Activated CD4-positive, CD25-positive, alpha-beta regulatory T cell treated with anti-CD3 and anti-CD28 coated beads, Interleukin-2, amount 50 U/mL, for 16 hours (primary cell): Measurements from ENCODE around the gene MAP7D1.
"Not testable (repeated sequence)": the region's sequence is repeated elsewhere in the genome, so short reads cannot be mapped to it uniquely, and the experiment has no call there.

Source experiments
- DNase-seq: peaks from one replicate; pipeline ENCODE4 v3.0.0-alpha.2; 2020; ENCODE audit warnings: low read depth, low spot score

MAP7D1 gene

GRCh38 chr1:36151845-36152203, 4.1 kb upstream of the MAP7D1 start:
- DNase-seq = no peak

GRCh38 chr1:36153476-36153875, 2.5 kb upstream of the MAP7D1 start:
- DNase-seq = no peak

GRCh38 chr1:36154335-36154734, 1.6 kb upstream of the MAP7D1 start:
- DNase-seq = no peak

- DNase-seq = no peak
These were observed 1.1 kb upstream of the MAP7D1 start for GRCh38 chr1:36154765-36155407.

GRCh38 chr1:36156329-36157114, 562 bp downstream of the MAP7D1 start:
- no peak for DNase-seq

- no peak for DNase-seq
These were observed 1.3 kb downstream of the MAP7D1 start for GRCh38 chr1:36157115-36157903.

DNA sequence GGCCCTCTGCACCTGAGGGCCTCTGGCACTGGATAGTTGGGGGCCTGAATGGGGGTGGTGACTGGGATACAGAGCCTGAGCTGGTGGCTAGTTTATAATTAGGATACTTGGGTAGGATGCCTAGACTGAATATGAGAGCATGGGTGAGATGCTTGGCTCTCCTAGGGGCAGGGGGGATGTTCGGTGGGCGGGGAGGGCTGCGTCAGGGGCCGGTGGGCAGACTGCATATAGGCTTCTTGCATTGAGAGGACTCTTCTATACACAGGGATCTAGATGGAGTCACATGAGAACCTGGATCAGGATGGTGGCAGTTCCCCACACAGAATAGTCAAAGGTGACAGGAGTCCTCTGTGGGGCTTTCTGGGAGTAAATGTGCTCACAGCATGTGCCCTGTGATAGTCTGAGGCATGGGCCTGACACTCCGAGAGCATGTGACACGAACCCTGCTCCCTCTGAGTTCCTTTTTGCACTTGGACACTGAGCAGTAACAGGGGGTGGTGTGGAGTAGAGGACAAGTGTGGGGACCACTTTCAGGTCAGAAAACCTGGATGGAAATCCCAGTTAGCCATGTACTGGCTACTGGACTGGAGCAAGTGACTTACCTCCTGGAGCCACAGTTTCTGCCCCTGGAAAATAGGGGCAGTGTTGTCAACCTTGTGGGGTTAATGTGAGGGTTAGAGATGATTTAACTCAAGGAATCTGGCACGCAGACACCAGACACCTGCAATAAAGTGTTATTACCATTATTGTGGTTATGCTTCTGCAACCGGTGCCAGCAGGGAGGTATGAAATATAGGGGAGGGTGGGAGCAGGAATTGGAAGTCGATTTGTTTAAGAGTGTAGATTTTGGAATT, 2.2 kb downstream of the MAP7D1 start:
- no peak for DNase-seq

DNA sequence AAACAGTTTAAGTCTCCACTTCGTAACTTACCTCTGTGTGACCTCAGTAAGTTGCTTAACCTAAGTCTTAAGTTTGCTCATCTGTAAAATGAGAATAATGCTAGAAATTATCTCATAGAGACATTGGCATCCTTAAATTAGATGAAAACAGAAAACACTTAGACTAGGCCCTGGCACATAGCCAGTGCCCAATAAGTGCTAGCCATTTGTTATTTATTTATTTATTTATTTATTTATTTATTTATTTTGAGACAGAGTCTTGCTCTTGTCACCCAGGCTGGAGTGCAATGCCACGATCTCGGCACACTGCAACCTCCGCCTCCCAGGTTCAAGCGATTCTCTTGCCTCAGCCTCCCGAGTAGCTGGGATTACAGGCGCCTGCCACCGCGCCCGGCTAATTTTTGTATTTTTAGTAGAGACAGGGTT, 2.9 kb downstream of the MAP7D1 start:
- DNase-seq = not testable (repeated sequence)

DNA sequence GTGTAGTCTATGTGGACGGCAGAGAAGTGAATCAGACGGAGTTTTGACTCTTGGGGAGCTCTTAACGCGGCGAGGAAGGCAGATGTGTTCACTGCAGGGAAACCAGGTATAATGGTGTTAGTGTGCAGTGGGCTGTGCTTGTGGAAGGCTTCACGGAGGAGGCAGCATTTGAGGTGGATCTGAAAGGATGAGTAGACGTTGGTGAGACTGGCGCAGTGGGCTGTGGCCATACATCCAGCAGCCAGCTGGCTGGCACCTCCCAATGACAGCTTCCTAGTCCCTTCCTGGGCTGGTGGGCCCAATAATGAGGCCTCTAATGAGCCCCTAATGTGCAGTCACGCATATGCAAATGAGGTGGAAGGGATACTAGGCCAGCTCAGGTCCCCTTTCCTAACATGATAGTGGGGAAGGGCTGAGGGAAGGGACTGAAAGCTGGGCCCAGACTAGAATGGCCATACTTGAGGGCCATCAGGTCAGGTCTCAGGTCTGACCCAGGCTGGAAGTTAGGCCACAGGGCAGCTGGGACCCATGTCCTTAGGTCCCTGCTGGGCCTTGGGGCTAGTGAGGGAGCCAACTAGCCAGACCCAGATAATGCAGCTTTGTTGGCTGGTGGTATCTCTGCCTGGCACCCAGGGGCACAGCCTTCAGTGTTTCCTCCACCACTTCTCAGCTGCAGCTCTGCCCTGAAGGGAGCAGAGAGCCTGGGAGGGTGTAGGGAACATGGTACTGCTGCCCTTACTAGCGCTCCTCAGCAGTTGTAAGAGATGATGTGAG, 3.8 kb downstream of the MAP7D1 start:
- no peak for DNase-seq

DNA sequence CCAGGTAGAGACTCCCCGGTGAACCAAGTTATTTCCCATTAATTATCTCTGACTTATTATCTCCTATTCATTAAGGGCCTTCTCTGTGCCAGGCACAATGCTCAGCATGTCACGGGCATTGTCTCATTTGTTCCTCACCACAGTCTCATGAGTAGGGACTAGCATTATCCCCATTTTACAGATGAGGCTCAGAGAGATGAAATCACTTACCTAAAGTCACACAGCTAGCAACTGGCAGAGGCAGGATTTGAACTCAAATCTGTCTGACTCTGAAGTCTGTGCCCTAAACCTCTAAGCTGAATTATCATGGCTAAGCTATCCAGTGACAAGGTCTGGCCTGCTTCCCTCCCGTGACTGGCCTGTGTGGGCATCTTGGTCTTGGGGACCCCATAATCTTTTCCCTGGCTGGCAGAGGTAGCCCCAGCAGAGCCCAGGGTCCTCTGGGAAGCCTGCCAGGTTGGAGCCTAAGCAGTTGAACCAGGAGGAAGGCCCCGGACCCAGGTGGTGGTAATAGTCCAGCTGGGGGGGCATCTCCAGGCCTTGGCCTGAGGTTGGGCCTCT, 4.5 kb downstream of the MAP7D1 start:
- DNase-seq = no peak

- no peak for DNase-seq
These were observed 5.1 kb downstream of the MAP7D1 start for GRCh38 chr1:36160949-36161485.

- DNase-seq = no peak
These were observed 5.9 kb downstream of the MAP7D1 start for GRCh38 chr1:36161641-36162531.

DNA sequence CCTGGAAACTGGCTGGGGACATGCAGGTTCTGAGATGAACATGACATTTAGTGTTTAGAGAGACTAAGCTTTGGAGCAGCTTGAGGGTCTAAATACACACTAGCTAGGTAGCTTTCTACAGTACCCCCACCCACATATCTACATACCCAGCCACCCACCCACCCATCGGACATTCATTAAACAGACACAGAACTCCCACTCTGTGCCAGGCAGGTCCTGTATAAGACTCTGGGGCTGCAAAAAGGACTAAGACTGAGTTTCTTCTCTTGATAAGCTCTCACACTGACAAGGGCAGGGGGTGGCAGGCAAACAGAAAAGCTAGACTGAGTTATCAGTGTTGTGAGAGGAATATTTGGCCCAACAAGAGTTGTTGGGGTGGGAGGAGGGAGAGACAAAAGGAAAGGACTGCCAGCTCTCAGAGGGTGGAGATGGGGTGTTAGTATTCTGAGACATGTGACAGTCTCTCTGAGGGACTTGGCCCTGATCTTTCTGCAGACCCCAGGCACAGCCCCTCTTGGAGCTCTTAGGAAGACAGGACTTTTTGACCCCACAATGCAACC, 6.8 kb downstream of the MAP7D1 start:
- DNase-seq = no peak

DNA sequence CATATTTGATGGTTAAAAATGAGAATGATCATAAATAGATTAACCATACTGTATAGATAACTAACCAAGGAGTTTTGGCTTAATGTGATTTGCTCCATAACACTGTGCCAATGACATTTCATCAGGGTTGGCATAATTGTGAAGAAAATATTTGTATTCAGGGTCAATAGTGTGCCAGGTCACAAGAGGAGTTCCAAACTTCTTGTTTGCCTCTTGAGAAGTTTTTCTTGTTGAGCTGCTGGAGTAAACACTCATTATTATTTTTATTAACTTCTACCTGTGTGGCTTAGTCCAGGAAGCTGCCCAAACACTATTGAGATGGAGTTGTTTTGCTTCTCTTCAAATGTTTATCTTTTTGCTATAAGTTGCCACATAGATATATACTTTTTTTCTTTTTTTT, 7.5 kb downstream of the MAP7D1 start:
- DNase-seq = no peak

DNA sequence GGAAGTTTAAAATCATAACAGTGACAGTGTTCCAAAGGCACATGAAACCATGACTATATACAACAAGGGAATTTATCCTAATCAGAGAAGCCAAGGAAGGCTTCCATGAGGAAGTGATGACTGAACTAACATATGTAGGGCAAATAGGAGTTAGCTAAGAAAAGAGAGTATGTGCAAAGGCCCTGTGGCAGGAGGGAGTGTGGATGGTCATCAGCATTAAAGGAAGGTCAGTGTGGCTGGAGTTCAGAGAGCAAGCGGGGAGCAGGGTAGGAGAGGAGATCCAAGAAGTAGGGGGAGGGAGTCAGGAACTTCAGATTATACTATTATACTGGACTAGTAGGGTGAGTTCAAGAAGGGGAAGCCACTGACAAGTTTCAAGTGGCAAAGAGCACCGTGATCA, 8.4 kb downstream of the MAP7D1 start:
- no peak for DNase-seq

DNA sequence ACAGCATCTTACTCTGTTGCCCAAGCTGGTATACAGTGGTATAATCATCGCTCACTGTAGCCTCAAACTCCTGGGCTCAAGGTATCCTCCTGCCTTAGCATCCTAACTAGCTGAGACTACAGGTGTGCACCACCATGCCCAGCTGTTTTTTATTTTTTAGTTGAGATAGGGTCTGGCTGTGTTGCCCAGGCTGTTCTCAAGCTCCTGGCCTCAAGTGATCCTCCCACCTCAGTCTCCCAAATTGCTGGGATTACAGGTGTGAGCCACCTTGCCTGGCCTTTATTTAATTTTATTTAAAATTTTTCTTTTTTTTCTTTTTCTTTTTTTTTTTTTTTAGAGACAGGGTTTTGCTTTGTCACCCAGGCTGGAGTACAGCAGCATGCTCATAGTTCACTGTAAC, 9.2 kb downstream of the MAP7D1 start:
- no peak for DNase-seq

GRCh38 chr1:36166136-36166535, 10.2 kb downstream of the MAP7D1 start:
- DNase-seq = no peak

- no peak for DNase-seq
These were observed 11.3 kb downstream of the MAP7D1 start for GRCh38 chr1:36166938-36167905.
